Activated CD4-positive, alpha-beta T cell treated with anti-CD3 and anti-CD28 coated beads, Interleukin-2, Interleukin-6, amounts not matched to agents 100 ng/mL and 50 ng/mL, durations not matched to agents 16 hours and 8 hours (primary cell): ENCODE measurements around the gene STOML1.

Experiments
- DNase-seq: peaks from one replicate; pipeline ENCODE4 v3.0.0-alpha.2; 2020

Gene STOML1

DNA sequence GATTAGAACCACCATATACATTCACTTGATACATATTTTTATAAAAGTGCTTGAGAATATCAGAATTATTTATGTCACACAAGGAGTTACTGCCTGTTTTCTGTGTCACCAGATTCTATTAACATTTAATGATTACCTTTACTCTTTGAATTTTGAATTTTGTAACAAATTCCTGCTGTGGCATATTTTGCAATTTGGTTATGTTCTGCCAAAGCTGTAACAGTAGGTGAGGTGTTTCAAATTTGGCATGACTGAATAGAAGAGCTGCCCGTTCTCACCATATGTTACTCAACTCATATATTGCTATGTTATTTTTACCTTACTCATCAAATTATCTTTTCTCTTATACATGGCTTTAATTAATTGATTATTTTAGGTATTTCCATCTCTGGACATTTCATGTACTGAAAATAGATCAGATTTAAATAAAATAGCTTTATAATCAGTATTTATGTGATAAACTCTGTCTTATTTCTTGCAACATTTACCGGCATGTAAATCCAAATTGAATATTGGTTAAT, 21.3 kb upstream of the STOML1 start:
- DNase-seq: no peak

- DNase-seq: no peak
Observed at GRCh38 chr15:74011610-74012009, 19.5 kb upstream of the STOML1 start.

DNA sequence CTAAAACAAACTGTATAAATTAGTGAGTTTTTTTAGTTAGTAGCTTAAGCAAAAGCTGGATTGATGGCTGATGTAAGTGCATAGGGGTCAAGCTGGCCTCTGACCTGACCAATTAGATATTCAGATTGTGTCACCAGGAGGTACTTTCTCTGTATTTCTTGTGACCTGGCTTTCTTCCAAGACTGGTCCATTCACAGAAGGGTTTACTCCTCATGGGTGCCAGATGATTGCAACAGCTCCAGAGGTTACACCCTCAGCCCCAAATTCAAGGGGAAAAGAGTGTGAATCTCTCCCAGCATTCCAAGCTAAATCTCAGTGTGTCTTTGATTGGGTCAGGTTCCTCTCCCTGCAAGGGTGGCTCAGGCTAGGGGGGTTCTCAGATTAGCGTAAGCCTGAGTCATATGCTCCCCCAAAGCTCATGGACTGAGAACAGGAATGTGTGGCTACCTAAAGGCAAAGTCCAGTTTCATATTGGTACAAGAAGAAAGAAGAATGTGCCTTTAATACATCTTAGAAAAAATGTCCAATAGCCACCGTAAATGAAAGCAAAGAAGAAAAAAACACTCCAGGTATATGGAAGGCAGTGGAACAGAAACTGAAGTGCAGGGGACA, 18.9 kb upstream of the STOML1 start:
- no peak for DNase-seq

DNA sequence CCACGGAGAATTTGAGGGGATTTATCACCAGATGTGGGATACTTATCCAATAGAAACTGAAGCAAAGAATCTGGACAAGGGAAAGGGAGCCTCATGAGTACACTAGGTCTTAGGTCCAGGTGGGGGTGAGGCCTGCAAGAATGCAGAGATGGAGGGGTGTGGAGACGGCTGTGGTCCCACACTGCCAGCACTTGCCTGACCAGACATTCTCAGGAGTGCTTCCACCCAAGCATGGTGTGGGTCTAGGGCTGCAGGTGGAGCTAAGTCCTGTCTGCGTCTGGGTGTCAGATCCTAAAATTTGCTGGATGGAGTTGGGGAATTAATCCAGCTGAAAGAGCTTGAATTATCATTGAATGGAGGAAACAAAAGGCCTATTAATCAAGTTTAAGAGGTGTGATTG, 16.8 kb upstream of the STOML1 start:
- no peak for DNase-seq

DNA sequence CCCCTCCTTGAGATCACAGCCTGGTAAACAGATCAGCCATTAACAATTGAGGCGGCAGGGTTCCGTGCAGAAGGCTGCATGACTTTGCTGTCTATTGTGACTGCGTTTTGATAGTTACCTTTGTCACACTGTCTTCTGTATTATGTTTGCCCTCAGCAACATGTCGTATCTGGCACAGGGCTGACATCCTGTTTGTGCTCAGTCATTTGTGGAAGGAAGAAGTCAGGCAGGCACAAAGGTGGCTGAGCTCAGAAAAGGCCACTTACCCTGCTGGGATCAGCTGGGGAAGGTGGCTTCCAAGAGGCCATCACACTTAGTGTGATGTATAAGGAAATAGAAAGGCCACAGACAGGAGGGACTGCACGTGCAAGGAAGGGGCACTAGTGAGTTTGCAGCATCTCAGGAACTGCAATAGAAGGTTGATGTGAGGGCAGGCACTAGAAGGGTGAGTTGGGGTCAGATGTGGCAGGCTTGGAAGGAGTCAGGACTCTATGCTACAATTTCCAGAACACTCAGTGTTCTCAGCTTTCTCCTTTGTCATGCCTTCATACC, 15.8 kb upstream of the STOML1 start:
- DNase-seq: peak; percentile 79

GRCh38 chr15:74006774-74007639, 14.9 kb upstream of the STOML1 start:
- DNase-seq: peak; percentile 63

DNA sequence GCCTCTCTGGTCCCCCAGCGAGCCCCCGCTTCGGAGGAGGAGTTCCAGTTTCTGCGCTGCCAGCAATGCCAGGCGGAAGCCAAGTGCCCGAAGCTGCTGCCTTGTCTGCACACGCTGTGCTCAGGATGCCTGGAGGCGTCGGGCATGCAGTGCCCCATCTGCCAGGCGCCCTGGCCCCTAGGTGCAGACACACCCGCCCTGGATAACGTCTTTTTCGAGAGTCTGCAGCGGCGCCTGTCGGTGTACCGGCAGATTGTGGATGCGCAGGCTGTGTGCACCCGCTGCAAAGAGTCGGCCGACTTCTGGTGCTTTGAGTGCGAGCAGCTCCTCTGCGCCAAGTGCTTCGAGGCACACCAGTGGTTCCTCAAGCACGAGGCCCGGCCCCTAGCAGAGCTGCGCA, 5.9 kb upstream of the STOML1 start:
- no peak for DNase-seq

DNA sequence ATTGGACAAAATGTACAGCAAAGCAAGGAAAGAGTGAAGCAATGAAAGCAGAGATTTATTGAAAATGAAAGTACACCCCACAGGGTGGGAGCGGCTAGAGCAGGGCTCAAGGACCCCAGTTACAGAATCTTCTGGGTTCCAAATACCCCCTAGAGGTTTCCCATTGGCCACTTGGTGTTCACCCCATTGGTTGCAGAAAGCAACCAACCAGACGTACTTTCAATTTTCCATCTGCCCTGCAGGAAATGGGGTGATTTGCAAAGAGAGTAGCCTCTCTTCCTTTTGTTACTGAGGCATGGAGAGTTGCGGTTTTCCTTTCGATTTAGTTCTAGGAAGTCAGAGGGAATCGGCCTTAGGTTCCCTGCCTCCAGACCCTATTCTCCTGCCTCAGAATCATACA, 4.8 kb upstream of the STOML1 start:
- peak; percentile 77 for DNase-seq

DNA sequence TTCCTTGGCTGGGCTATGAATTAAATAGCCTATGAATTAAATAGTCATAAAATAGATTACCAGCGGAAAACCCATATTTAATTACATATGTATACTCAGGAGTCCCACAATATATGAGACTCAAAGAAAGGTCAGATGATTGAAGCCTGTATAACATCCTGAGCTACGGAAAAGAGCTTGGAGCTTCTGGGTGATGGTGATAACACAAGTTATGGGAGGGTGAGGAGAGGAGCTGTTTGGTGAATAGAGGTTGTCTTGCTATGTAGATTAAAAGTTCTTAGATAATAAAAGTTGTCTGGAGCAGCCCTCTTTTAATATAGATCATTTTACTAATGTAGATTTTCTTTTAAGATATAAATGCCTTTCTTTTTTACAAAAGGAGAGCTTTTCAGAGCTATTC, 4.2 kb upstream of the STOML1 start:
- DNase-seq: no peak

- DNase-seq: peak; percentile 35
Observed at GRCh38 chr15:73994912-73995622, 3.0 kb upstream of the STOML1 start.

GRCh38 chr15:73994413-73994883, 2.4 kb upstream of the STOML1 start, which contains the start of gene PML:
TSS of gene PML (plus strand) at chr15:73994716. CDS start at chr15:73994813, 97 bp downstream.
- DNase-seq: peak; percentile 98

DNA sequence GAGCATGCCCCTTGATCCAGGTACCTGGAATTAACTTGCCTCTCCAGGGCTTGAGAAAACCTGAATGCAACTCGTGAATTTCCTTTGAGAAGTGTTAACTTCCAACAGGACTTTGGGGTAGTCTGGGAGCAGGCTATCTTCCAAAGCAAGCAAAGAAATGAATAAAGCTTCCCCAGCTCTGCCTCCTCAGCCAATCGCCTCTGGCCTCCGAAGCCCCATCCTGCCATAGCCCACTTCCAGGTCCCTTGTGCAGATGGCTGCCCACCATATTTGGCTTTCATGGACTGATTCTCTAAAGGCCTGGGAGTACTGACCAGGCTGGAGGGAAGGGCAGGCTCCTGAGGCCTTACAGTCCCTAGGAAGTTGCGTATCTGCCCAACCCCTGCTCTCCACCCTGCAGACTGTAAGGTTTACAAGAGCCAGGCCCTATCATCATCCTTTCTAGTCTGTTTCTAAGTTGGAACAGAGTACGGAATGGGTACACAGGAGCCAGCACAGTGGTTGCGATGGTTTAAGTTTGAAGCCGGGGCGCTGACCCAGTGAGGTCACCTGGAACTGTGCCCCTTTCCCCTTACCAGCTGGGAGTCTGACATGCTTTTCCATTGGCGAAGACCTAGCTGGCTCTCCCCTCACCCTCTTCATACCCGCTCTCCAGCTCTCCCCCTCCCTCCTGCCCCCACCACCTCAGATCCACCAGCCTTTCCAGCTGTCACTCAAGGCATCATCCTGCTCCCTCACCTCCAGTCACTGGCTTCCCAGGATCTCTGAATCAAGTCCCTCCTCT, 1.3 kb upstream of the STOML1 start:
- DNase-seq: no peak

- DNase-seq: no peak
Observed at GRCh38 chr15:73992594-73992898, 451 bp upstream of the STOML1 start.

DNA sequence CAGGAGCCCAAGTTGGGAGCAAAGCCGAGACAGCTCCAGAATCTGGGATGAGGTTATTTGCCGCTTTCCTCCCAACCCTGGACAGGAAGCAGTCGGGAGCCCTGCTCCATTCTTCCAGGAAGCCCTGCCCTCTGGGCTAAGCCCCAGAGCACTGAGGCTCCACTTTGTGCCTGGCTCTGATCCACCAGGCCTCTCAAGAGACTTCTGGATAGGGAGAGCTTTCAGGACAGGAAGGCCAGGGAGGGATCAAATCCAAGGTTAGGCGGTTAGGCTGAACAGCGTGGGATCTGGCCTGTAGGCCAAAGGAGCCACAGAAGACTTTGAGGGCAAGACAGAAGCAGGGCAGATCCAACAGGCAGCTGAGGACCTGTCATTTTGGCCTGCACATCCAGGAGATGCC, 835 bp downstream of the STOML1 start:
- no peak for DNase-seq

GRCh38 chr15:73990250-73991005, 1.7 kb downstream of the STOML1 start:
- DNase-seq: no peak

- no peak for DNase-seq
Observed at GRCh38 chr15:73989001-73989798, 2.9 kb downstream of the STOML1 start.

- DNase-seq: no peak
Observed at GRCh38 chr15:73988445-73988969, 3.6 kb downstream of the STOML1 start.

DNA sequence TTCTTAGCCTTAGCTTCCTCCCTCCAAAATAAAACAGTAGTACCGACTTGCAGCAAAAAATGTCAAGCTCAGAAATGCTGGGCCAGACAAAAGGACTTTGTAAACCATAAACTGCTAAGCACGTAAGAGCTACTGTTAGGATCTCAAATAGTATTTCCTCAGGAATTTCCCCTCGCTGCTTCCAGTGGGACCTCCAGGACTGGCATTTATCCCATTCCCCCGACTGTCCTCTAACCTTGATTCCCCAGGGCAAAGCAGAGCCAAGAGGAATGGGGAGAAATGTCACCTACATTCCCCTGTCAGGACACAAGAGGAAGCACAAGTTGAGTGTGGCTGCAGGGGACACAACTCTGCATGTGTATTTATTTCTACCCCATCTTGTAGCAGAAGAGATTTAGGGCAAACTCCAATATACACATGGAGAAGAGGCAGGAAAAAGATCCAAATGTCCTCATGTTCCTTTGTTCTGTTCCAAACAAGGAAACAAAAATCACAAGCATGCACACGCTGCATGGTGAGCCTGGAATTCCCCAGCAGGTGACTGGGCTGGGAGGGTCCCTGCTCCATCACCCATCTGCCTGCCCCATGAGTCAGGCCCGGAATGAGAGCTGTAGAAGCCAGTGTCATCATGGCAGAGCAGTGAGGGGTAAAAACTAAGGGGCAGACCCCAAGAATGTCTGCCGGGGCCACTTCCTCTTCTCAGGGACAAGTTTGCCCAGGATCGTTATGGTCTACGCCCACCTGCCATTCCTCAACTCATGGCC, 4.2 kb downstream of the STOML1 start:
- DNase-seq: no peak

DNA sequence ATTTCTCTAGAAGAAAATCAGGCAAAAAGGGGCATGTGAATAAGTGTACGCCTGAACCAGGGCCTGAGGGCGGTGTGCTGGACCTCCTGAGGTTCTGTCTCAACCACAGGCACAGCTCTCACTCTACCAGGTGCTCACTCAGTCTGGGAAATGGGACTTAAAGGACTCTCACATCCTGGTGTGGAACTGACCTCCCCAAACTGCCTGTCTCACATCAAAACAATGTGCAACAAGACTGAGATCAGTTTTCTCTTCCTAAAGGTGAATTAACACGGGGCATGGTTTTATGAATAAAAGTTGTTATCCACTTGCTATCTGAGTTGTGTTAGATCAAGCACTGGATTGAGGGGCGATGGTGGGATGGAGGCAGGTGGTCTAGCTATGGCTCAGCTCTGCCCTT, 4.8 kb downstream of the STOML1 start:
- DNase-seq: no peak

DNA sequence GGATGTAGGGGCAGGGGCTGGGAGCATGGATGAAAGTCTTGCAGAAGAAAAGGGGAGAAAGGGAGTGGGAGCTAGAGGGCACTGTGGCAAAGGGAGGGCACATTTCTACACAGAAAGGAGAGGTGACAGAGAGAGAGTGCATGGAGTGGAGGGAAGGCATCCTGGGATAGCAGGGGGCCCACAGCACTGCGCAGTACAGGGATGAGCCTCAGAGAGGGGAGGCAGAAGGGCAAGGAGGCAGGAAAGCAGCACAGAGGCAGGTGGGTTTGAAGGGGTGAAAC, 5.4 kb downstream of the STOML1 start:
- DNase-seq: no peak
